Right lobe of liver (tissue), 4 donors: ENCODE results near the gene RHOD.

ENCODE experiments used
- POLR2A ChIP-seq: fragments of 450-650 bp; IDR thresholded peaks from one replicate; pipeline ENCODE4 v1.6.1; 2017; ENCODE audit warnings: antibody characterized with exemption, mild to moderate bottlenecking
- TF ChIP-seq, protein P1 (sequence below), 4 donors: fragments of 200-600 bp in 3 of 4; fragments of 450-650 bp in 1 of 4; IDR thresholded peaks; one replicate each; pipeline versions ENCODE4 v1.5.1 to v1.8.0; 2016 to 2022; ENCODE audit warnings: antibody characterized with exemption in 4 of 4, mild to moderate bottlenecking in 2 of 4
- donor health status: DM: no; HTN: no; CAD: no.
- donor health status: DM: no; HTN: no; CAD: no.
- donor health status: DM: no; HTN: yes; CAD: no.

GRCh38 chr11:67022341-67022933 is 34.2 kb upstream of the RHOD start:
- TF ChIP-seq POLR2A: no peak
- TF ChIP-seq, protein P1, sequence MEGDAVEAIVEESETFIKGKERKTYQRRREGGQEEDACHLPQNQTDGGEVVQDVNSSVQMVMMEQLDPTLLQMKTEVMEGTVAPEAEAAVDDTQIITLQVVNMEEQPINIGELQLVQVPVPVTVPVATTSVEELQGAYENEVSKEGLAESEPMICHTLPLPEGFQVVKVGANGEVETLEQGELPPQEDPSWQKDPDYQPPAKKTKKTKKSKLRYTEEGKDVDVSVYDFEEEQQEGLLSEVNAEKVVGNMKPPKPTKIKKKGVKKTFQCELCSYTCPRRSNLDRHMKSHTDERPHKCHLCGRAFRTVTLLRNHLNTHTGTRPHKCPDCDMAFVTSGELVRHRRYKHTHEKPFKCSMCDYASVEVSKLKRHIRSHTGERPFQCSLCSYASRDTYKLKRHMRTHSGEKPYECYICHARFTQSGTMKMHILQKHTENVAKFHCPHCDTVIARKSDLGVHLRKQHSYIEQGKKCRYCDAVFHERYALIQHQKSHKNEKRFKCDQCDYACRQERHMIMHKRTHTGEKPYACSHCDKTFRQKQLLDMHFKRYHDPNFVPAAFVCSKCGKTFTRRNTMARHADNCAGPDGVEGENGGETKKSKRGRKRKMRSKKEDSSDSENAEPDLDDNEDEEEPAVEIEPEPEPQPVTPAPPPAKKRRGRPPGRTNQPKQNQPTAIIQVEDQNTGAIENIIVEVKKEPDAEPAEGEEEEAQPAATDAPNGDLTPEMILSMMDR (IDR thresholded peaks at IDR 0.05): no peak
